Right lobe of liver (tissue), 4 donors: ENCODE data around the gene TMC5.

Experiments
- CTCF ChIP-seq, 4 donors: fragments of 200-600 bp in 3 of 4; fragments of 450-650 bp in 1 of 4; IDR thresholded peaks; one replicate each; pipeline versions ENCODE4 v1.5.1 to v1.8.0; 2016 to 2022; ENCODE audit warnings: antibody characterized with exemption in 4 of 4, mild to moderate bottlenecking in 2 of 4
- POLR2A ChIP-seq: fragments of 450-650 bp; IDR thresholded peaks from one replicate; pipeline ENCODE4 v1.6.1; 2017; ENCODE audit warnings: antibody characterized with exemption, mild to moderate bottlenecking
- donor health status: DM: no; HTN: no; CAD: no.
- donor health status: DM: no; HTN: no; CAD: no.
- donor health status: DM: no; HTN: yes; CAD: no.

GRCh38 chr16:19415918-19416317, 1.8 kb upstream of the TMC5 start:
- TF ChIP-seq CTCF (IDR thresholded peaks at IDR 0.05) (no peak), POLR2A (no peak)
